MM.1S (cell line): ENCODE results near the gene DPP6.

ENCODE experiments used
- EZH2 ChIP-seq: fragments of 300-600 bp; sonication (generic); optimal IDR thresholded peaks from 2 replicates; pipeline ENCODE3; 2017; ENCODE audit warnings: low read depth, mild to moderate bottlenecking, antibody characterized with exemption, low read length, mixed read lengths
- EZH2phosphoT487 ChIP-seq: fragments of 300-600 bp; sonication (generic); IDR thresholded peaks from 2 replicates; pipeline ENCODE4 v1.6.1; 2018; ENCODE audit warnings: antibody characterized with exemption, low read length
- TF ChIP-seq, protein P1 (sequence below): fragments of 300-600 bp; sonication (generic); IDR thresholded peaks from 2 replicates; pipeline ENCODE4 v1.5.1; 2016; ENCODE audit warnings: antibody characterized with exemption, low read length, mixed read lengths

DNA sequence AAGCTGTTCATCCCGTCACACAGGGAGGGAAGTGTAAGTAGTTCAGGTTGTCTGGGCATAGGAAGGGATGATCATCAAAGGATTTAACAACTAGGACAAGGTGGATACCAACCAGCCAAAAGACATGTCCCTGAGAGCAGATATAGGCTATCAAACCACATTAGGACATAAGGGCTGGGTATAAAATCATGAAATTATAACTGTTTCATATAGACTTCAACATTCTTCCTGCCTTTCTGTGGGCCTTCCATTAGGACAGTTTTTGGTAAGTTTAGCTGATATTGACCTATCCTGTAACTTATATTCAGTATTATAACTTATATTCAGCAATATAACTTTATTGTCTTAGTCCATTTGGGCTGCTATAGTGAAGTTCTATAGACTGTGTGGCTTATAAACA, 759.8 kb downstream of the DPP6 start:
- TF ChIP-seq, protein P1, sequence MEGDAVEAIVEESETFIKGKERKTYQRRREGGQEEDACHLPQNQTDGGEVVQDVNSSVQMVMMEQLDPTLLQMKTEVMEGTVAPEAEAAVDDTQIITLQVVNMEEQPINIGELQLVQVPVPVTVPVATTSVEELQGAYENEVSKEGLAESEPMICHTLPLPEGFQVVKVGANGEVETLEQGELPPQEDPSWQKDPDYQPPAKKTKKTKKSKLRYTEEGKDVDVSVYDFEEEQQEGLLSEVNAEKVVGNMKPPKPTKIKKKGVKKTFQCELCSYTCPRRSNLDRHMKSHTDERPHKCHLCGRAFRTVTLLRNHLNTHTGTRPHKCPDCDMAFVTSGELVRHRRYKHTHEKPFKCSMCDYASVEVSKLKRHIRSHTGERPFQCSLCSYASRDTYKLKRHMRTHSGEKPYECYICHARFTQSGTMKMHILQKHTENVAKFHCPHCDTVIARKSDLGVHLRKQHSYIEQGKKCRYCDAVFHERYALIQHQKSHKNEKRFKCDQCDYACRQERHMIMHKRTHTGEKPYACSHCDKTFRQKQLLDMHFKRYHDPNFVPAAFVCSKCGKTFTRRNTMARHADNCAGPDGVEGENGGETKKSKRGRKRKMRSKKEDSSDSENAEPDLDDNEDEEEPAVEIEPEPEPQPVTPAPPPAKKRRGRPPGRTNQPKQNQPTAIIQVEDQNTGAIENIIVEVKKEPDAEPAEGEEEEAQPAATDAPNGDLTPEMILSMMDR: no peak
- TF ChIP-seq EZH2 (no peak), EZH2phosphoT487 (no peak)
